Thoracic aorta (tissue), 2 donors: ENCODE results near the gene MALRD1. TPM values are rescaled to one million over a fixed set of nuclear protein-coding genes. Genes with fewer than 3 reads are reported as not detected.

Experiments used
- ATAC-seq: fragments of 150-250 bp; one replicate; pipeline ENCODE4 v1.8.0; 2017; ENCODE audit warnings: low read depth; ENCODE audit not compliant: insufficient number of reproducible peaks, low FRiP score
- DNase-seq: peaks from one replicate; pipeline ENCODE4 v3.0.0-alpha.2; 2020; ENCODE audit warnings: low spot score
- H3K27ac ChIP-seq, 2 donors: fragments of 200-600 bp; sonication (generic); 1 replicate in 1 of 2; 2 replicates in 1 of 2; pipeline ENCODE4 v1.5.1; 2016; ENCODE audit warnings: mild to moderate bottlenecking in 2 of 2, moderate library complexity in 2 of 2
- H3K27me3 ChIP-seq: fragments of 200-600 bp; sonication (generic); replicated peaks from 2 replicates; pipeline ENCODE4 v1.6.0; 2016; ENCODE audit warnings: mild to moderate bottlenecking; ENCODE audit not compliant: insufficient read depth
- H3K36me3 ChIP-seq: fragments of 200-600 bp; sonication (generic); one replicate; pipeline ENCODE4 v1.5.1; 2016
- H3K4me1 ChIP-seq, 2 donors: fragments of 200-600 bp; sonication (generic); 1 replicate in 1 of 2; 2 replicates in 1 of 2; pipeline versions ENCODE4 v1.5.1 to v1.6.0; 2016; ENCODE audit warnings: low read depth in 2 of 2, mild to moderate bottlenecking in 1 of 2; ENCODE audit not compliant: control insufficient read depth in 1 of 2
- H3K4me3 ChIP-seq: fragments of 200-600 bp; sonication (generic); 2 replicates; pipeline ENCODE4 v1.5.1; 2016; ENCODE audit warnings: mild to moderate bottlenecking
- H3K9me3 ChIP-seq: fragments of 200-600 bp; sonication (generic); 2 replicates; pipeline ENCODE4 v1.5.1; 2016
- CTCF ChIP-seq: fragments of 200-600 bp; sonication (generic); IDR thresholded peaks from one replicate; pipeline ENCODE4 v1.5.1; 2019; ENCODE audit warnings: antibody characterized with exemption
- total RNA-seq, 2 donors: library from RNA; depleted of rRNA; stranded (reverse); fragments of >200 nt; gene quantifications; one replicate each; pipeline versions ENCODE4 v1.1.0 to v1.2.3, GENCODE V29; 2016

MALRD1 gene
- total RNA-seq, 2 donors from 2014 or later = 0.92 to 5.3 TPM

DNA sequence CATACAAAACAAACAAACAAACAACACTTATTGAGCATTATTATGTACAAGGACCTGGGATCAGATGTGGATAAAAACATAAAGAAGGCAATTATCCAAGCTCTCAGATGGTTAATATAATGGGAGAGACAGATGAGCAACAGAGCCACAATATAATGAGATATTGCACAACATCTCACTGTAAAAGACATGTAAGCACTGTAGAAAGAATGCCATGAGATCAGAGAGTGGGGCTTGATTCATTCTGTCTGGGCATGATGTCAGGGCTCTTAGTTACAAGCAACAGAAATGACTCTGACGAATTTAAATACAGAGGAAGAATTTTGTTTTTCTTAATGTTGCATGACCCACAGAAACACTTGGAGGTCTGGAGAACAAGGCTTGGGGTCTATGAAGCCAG is 602.9 kb downstream of the MALRD1 start:
- TF ChIP-seq CTCF = no peak
- no peak for ATAC-seq
- Histone ChIP-seq H3K4me3 (no peak overlapping the region), H3K27ac (no peak overlapping the region), H3K9me3 (no peaks in the 10 kb centered on the region), H3K36me3 (no peaks in the 10 kb centered on the region), H3K4me1 (peaks cover 11 to 20% of the 10 kb centered on the region in 2 donors), H3K27me3 (no peaks in the 10 kb centered on the region)
- no peak for DNase-seq

GRCh38 chr10:19652750-19653149 is 604.1 kb downstream of the MALRD1 start:
- no peaks in the 10 kb centered on the region for H3K27me3 ChIP-seq
- no peak for TF ChIP-seq CTCF
- no peak overlapping the region for H3K4me3 ChIP-seq
- ATAC-seq = no peak
- H3K9me3 ChIP-seq = no peaks in the 10 kb centered on the region
- no peak for DNase-seq
- no peak overlapping the region for H3K27ac ChIP-seq
- no peaks in the 10 kb centered on the region for H3K36me3 ChIP-seq
- peaks cover 12 to 28% of the 10 kb centered on the region in 2 donors for H3K4me1 ChIP-seq

DNA sequence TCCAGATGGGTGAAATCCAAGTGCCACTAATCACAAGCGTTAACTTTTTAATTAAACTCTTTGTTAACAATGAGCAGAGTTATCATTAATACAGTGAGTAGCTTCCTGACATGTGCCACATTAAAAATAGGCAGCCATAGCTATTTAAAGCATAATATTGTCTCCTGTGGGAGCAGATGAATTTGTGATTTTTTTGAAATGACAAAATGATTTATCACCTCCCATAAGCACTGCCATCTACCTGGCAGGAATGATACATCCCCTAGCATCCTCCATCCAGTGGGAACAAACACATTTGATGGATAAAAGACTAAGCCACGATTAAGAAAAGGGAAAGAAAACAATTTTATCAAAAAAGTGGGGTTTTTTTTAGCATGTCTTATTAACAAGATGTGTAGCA is 605.3 kb downstream of the MALRD1 start:
- ATAC-seq (no peak), DNase-seq (no peak)
- Histone ChIP-seq H3K4me3 (no peak overlapping the region), H3K36me3 (no peaks in the 10 kb centered on the region), H3K27ac (peak overlapping the region in 1 of 2 donors; percentile 2), H3K27me3 (no peaks in the 10 kb centered on the region), H3K4me1 (peaks cover 20 to 38% of the 10 kb centered on the region in 2 donors), H3K9me3 (no peaks in the 10 kb centered on the region)
- TF ChIP-seq CTCF = no peak

GRCh38 chr10:19654576-19654975 is 606.0 kb downstream of the MALRD1 start:
- no peaks in the 10 kb centered on the region for H3K9me3 ChIP-seq
- ATAC-seq = no peak
- H3K27ac ChIP-seq = peak overlapping the region in 1 of 2 donors; percentile 2
- no peaks in the 10 kb centered on the region for H3K36me3 ChIP-seq
- no peaks in the 10 kb centered on the region for H3K27me3 ChIP-seq
- peak overlapping the region; percentile 18 for H3K4me3 ChIP-seq
- DNase-seq = no peak
- peaks cover 26 to 45% of the 10 kb centered on the region in 2 donors for H3K4me1 ChIP-seq
- TF ChIP-seq CTCF = no peak

GRCh38 chr10:19656420-19657042 is 607.9 kb downstream of the MALRD1 start:
- Histone ChIP-seq H3K27me3 (no peaks in the 10 kb centered on the region), H3K4me3 (no peak overlapping the region), H3K4me1 (peaks cover 29 to 56% of the 10 kb centered on the region in 2 donors), H3K27ac (peak overlapping the region in 1 of 2 donors; percentile 75), H3K9me3 (no peaks in the 10 kb centered on the region), H3K36me3 (no peaks in the 10 kb centered on the region)
- ATAC-seq = no peak
- no peak for TF ChIP-seq CTCF
- no peak for DNase-seq
